GM12878 (cell line): ENCODE data around the gene GTF2F2. TPM values are rescaled to one million over a fixed set of nuclear protein-coding genes. Genes with fewer than 3 reads are reported as not detected.
A peak's percentile ranks its signal among the peaks of the same experiment; 100 is the strongest.

ENCODE experiments used
- ATAC-seq: fragments of 200-7000 bp; cut with Tn5 transposase; 3 replicates; pipeline ENCODE4 v1.9.1; 2020; ENCODE audit warnings: mild to moderate bottlenecking, moderate library complexity
- BruUV-seq: library from RNA; stranded (reverse); fragments of 400-500 nt; replicated peaks from 2 replicates; lab custom pipeline; 2021; lab: Mats Ljungman, UMichigan
- CTCF ChIA-PET: fragments of 300-600 bp; sonication (Branson Sonifier 250); formaldehyde crosslinking; extraction: SDS; loops from one replicate; lab custom pipeline; 2021; ENCODE audit warnings: inconsistent platforms; lab: Yijun Ruan, JAX
- POLR2A ChIA-PET: fragments of 350-600 bp; formaldehyde crosslinking; extraction: SDS; loops from one replicate; lab custom pipeline; 2021; ENCODE audit warnings: inconsistent platforms; lab: Charles Lee
- RAD21 ChIA-PET: fragments of 300-600 bp; sonication (Branson Sonifier 250); formaldehyde crosslinking; loops from one replicate; lab custom pipeline; 2023; ENCODE audit warnings: antibody characterized with exemption; ENCODE audit not compliant: unreplicated experiment; lab: Charles Lee
- SMC1A ChIA-PET: fragments of 300-600 bp; sonication (Branson Sonifier 250); formaldehyde crosslinking; loops from one replicate; lab custom pipeline; 2023; ENCODE audit not compliant: unreplicated experiment, uncharacterized antibody; lab: Charles Lee
- DNase-seq: peaks from one replicate; pipeline ENCODE4 v3.0.0-alpha.2; 2011; ENCODE audit warnings: low read depth, low spot score
- FAIRE-seq: peaks from 3 replicates; lab custom pipeline; 2011; peaks lifted over from hg19 to GRCh38; lab: Jason Lieb, UNC
- H2AFZ ChIP-seq: 2 replicates; pipeline ENCODE4 v1.6.0; 2011; ENCODE audit warnings: low read depth, low read length, control low read depth; ENCODE audit not compliant: control insufficient read depth
- H3K27ac ChIP-seq: 2 replicates; pipeline ENCODE4 v1.5.1; 2011; ENCODE audit warnings: control low read depth; ENCODE audit not compliant: control insufficient read depth, insufficient read depth
- H3K27me3 ChIP-seq, 2 experiments: replicated peaks in 1 of 2; 2 replicates each; pipeline versions ENCODE4 v1.6.0 to v1.6.1; 2011; ENCODE audit warnings: low read length in 1 of 2; ENCODE audit not compliant: control insufficient read depth in 2 of 2, insufficient read depth in 2 of 2
- H3K36me3 ChIP-seq, 2 experiments: 2 replicates each; pipeline ENCODE4 v1.5.1; 2011; ENCODE audit warnings: low read length in 1 of 2; ENCODE audit not compliant: control insufficient read depth in 2 of 2, insufficient read depth in 2 of 2
- H3K4me1 ChIP-seq: 2 replicates; pipeline ENCODE4 v1.6.1; 2011; ENCODE audit warnings: mild to moderate bottlenecking, low read length, moderate library complexity, mixed read lengths; ENCODE audit not compliant: control insufficient read depth, insufficient read depth
- H3K4me2 ChIP-seq: 2 replicates; pipeline ENCODE4 v1.6.0; 2011; ENCODE audit warnings: control low read depth; ENCODE audit not compliant: control insufficient read depth, insufficient read depth
- H3K4me3 ChIP-seq: fragments of 200-600 bp; sonication (generic); 2 replicates; pipeline ENCODE4 v1.5.1; 2016
- H3K79me2 ChIP-seq: 2 replicates; pipeline ENCODE4 v1.6.0; 2011; ENCODE audit warnings: low read length; ENCODE audit not compliant: control insufficient read depth, insufficient read depth
- H3K9ac ChIP-seq: 2 replicates; pipeline ENCODE4 v1.8.0; 2011; ENCODE audit warnings: low read length, control low read depth, mixed read lengths; ENCODE audit not compliant: control insufficient read depth, insufficient read depth
- H3K9me3 ChIP-seq: replicated peaks from 3 replicates; pipeline ENCODE4 v1.5.1; 2011; ENCODE audit warnings: mild to moderate bottlenecking, low read length; ENCODE audit not compliant: control insufficient read depth, insufficient read depth
- H4K20me1 ChIP-seq: 2 replicates; pipeline ENCODE4 v1.6.0; 2011; ENCODE audit not compliant: control insufficient read depth, insufficient read depth
- BCL11A ChIP-seq: IDR thresholded peaks from 2 replicates; pipeline ENCODE4 v1.6.1; 2011; ENCODE audit warnings: low read depth, low read length
- CBX3 ChIP-seq: fragments of 200-600 bp; sonication (generic); IDR thresholded peaks from 2 replicates; pipeline ENCODE4 v1.6.1; 2016; ENCODE audit warnings: low read depth, borderline replicate concordance
- DPF2 ChIP-seq: fragments of 450-650 bp; IDR thresholded peaks from 2 replicates; pipeline ENCODE4 v1.6.1; 2017; ENCODE audit warnings: mild to moderate bottlenecking
- E2F8 ChIP-seq: fragments of 450-650 bp; IDR thresholded peaks from 2 replicates; pipeline ENCODE4 v1.6.1; 2018; ENCODE audit warnings: mild to moderate bottlenecking, low read depth, moderate library complexity; ENCODE audit not compliant: partially characterized antibody
- GABPA ChIP-seq: IDR thresholded peaks from 2 replicates; pipeline ENCODE4 v1.6.1; 2014; ENCODE audit warnings: antibody characterized with exemption, low read depth, mild to moderate bottlenecking, inconsistent platforms
- HDGF ChIP-seq: fragments of 450-650 bp; IDR thresholded peaks from 2 replicates; pipeline ENCODE4 v1.6.1; 2016; ENCODE audit warnings: antibody characterized with exemption
- MLLT1 ChIP-seq: fragments of 450-650 bp; IDR thresholded peaks from 2 replicates; pipeline ENCODE4 v1.6.1; 2016; ENCODE audit warnings: mild to moderate bottlenecking
- NFYB ChIP-seq: IDR thresholded peaks from 2 replicates; pipeline ENCODE4 v1.6.1; 2011; ENCODE audit warnings: low read depth, mild to moderate bottlenecking, low read length, improper control_type of control experiment, moderate library complexity; ENCODE audit not compliant: insufficient read depth
- POU2F2 ChIP-seq: IDR thresholded peaks from 3 replicates; pipeline ENCODE4 v1.6.1; 2011; ENCODE audit warnings: low read depth, mild to moderate bottlenecking, low read length, borderline replicate concordance
- STAT1 ChIP-seq: fragments of 450-650 bp; conservative IDR thresholded peaks from 2 replicates; pipeline ENCODE4 v1.6.1; 2014; ENCODE audit warnings: antibody characterized with exemption, mild to moderate bottlenecking
- ZNF207 ChIP-seq: fragments of 450-650 bp; IDR thresholded peaks from 2 replicates; pipeline ENCODE4 v1.6.1; 2014; ENCODE audit warnings: antibody characterized with exemption, mild to moderate bottlenecking, borderline replicate concordance
- WGBS: methylation state at CpG from one replicate; pipeline ENCODE4 v1.1.6; 2016; ENCODE audit warnings: low lambda C conversion rate; ENCODE audit not compliant: insufficient replicate concordance, insufficient coverage; ENCODE audit errors: missing lambda C conversion rate; 5-methylcytosine and 5-hydroxymethylcytosine counted together
- in situ Hi-C: fragments of 300-500 bp; cut with MboI; formaldehyde crosslinking; loops from 9 replicates; pipeline ENCODE4 v1.14.3; 2018; ENCODE audit warnings: mixed read lengths
- intact Hi-C: fragments of 100-400 bp; cut with micrococcal nuclease; formaldehyde crosslinking; loops from one replicate; pipeline ENCODE4 v1.14.2; 2022; ENCODE audit not compliant: unreplicated experiment
- polyA plus RNA-seq, 11 experiments: library from polyadenylated mRNA; depleted of rRNA in 4 of 11; unstranded in 6 of 11; stranded (reverse) in 5 of 11; fragments of >200 nt; fragmentation: Nextera tagmentation in 4 of 11; fragmentation: Illumina TruSeq in 1 of 11; extraction: Ambion mirVana in 4 of 11; extraction: Trizol in 1 of 11; gene quantifications; 1 replicate in 1 of 11; 2 replicates in 10 of 11; pipeline versions ENCODE4 v1.2.1 to v1.2.3, GENCODE V29; 2011 to 2016; ENCODE audit warnings: inconsistent platforms in 2 of 11, missing spikeins in 2 of 11, low read depth in 1 of 11
- total RNA-seq, 4 experiments: library from RNA; depleted of rRNA in 3 of 4; stranded (reverse); fragments of >200 nt in 3 of 4; fragmentation: Illumina TruSeq in 1 of 4; extraction: Trizol in 1 of 4; gene quantifications; 2 replicates each; pipeline versions ENCODE4 v1.2.1 to v1.2.3, GENCODE V29; 2013 to 2021
- TF ChIP-seq, protein P1 (sequence below): IDR thresholded peaks from 2 replicates; pipeline ENCODE4 v1.6.1; 2011; ENCODE audit warnings: borderline replicate concordance, low read depth, mild to moderate bottlenecking, moderate library complexity, mixed read lengths, low read length; ENCODE audit not compliant: insufficient read depth; ENCODE audit errors: extremely low read length

The GTF2F2 gene
- total and polyA plus RNA-seq, 10 of the 15 experiments (the other 5 are each of a cell fraction or from before 2014, with no cell fraction given) = 14.5 to 30.8 (median 22.6) TPM

GRCh38 chr13:45216193-45216592 lies 95.9 kb downstream of the GTF2F2 start:
- Histone ChIP-seq H3K79me2 (no peaks in the 10 kb centered on the region), H3K27me3 (no peaks in the 10 kb centered on the region), H3K27ac (no peak overlapping the region), H2AFZ (no peak overlapping the region), H3K4me1 (no peaks in the 10 kb centered on the region), H3K9me3 (no peaks in the 10 kb centered on the region), H3K9ac (no peak overlapping the region), H3K4me2 (no peak overlapping the region), H3K36me3 (no peaks in the 10 kb centered on the region; a peak in 2 of 4 replicates), H3K4me3 (no peak overlapping the region), H4K20me1 (no peaks in the 10 kb centered on the region)
- RAD21 ChIA-PET = interaction anchor here (0.9 to 1.1 kb wide), 2 partner anchors 11 to 16 kb away, joined by 3 read pairs; no protein-coding TSS in a partner anchor
- SMC1A ChIA-PET = interaction anchor here (1.0 to 2.2 kb wide), 2 partner anchors 11 to 23 kb away, joined by 3 to 16 read pairs; no protein-coding TSS in a partner anchor
- intact Hi-C loops (no loop called here), in situ Hi-C loops (no loop called here)
- POLR2A ChIA-PET = interaction anchor here (0.5 to 1.3 kb wide), 4 partner anchors 9 to 60 kb away, joined by 3 to 4 read pairs (median 3); no protein-coding TSS in a partner anchor
- no TSS peak for BruUV-seq
- CTCF ChIA-PET = interaction anchor here (2.0 kb wide), 1 partner anchor 9 kb away, joined by 7 read pairs; no protein-coding TSS in a partner anchor
- TF ChIP-seq E2F8 (no peak), NFYB (no peak), ZNF207 (no peak), CBX3 (no peak), BCL11A (no peak), STAT1 (no peak), POU2F2 (no peak), DPF2 (no peak), HDGF (no peak), MLLT1 (no peak), GABPA (no peak)
- TF ChIP-seq, protein P1, sequence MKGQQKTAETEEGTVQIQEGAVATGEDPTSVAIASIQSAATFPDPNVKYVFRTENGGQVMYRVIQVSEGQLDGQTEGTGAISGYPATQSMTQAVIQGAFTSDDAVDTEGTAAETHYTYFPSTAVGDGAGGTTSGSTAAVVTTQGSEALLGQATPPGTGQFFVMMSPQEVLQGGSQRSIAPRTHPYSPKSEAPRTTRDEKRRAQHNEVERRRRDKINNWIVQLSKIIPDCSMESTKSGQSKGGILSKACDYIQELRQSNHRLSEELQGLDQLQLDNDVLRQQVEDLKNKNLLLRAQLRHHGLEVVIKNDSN = no peak
- ATAC-seq = peak; percentile 67
- FAIRE-seq = no peak
- no peak for DNase-seq
- WGBS = 68% methylated on average over 4 of the region's 4 CpGs
